GM06990 (cell line): ENCODE data around the gene OPRM1.

Experiments
- DNase-seq: peaks from one replicate; pipeline ENCODE4 v3.0.0-alpha.2; 2011; ENCODE audit not compliant: insufficient read length; ENCODE audit errors: extremely low read depth
- H3K27me3 ChIP-seq: replicated peaks from 2 replicates; pipeline ENCODE4 v1.6.0; 2011; ENCODE audit warnings: low read length; ENCODE audit not compliant: control insufficient read depth, insufficient read depth
- H3K36me3 ChIP-seq: 2 replicates; pipeline ENCODE4 v1.5.1; 2011; ENCODE audit warnings: low read length; ENCODE audit not compliant: control insufficient read depth, insufficient read depth
- H3K4me3 ChIP-seq: replicated peaks from 2 replicates; pipeline ENCODE4 v1.5.1; 2011; ENCODE audit warnings: low read depth, mild to moderate bottlenecking, control low read depth, low read length
- CTCF ChIP-seq: IDR thresholded peaks from 2 replicates; pipeline ENCODE4 v1.5.1; 2011; ENCODE audit warnings: low read length, control low read depth, mild to moderate bottlenecking, inconsistent platforms; ENCODE audit not compliant: insufficient read depth, poor library complexity, severe bottlenecking

Gene OPRM1

GRCh38 chr6:154039231-154039842 lies at the start of gene OPRM1:
Gene OPRM1, plus strand, starts transcription at chr6:154039240. Its CDS starts 305 bp downstream, at chr6:154039545.
- DNase-seq, result peak; percentile 17
- no peak within 1 kb of the TSS for H3K4me3 ChIP-seq

GRCh38 chr6:153989989-153990388 lies 49.1 kb upstream of the OPRM1 start:
- Histone ChIP-seq H3K27me3 (no peaks in the 10 kb centered on the region), H3K36me3 (no peaks in the 10 kb centered on the region), H3K4me3 (no peak overlapping the region)
- no peak for DNase-seq
- no peak for TF ChIP-seq CTCF

More at GRCh38 chr6:154039231-154039842, at the start of gene OPRM1:
- Histone ChIP-seq H3K36me3 (no peaks in the 10 kb centered on the region), H3K27me3 (no peaks in the 10 kb centered on the region)
- TF ChIP-seq CTCF, result no peak

GRCh38 chr6:153994004-153994403 lies 45.0 kb upstream of the OPRM1 start:
- DNase-seq, result no peak
- no peak for TF ChIP-seq CTCF
- Histone ChIP-seq H3K36me3 (no peaks in the 10 kb centered on the region), H3K27me3 (no peaks in the 10 kb centered on the region), H3K4me3 (no peak overlapping the region)

GRCh38 chr6:153994811-153995210 lies 44.2 kb upstream of the OPRM1 start:
- no peak for TF ChIP-seq CTCF
- Histone ChIP-seq H3K27me3 (no peaks in the 10 kb centered on the region), H3K4me3 (no peak overlapping the region), H3K36me3 (no peaks in the 10 kb centered on the region)
- DNase-seq, result no peak

- no peak for DNase-seq
- no peaks in the 10 kb centered on the region for H3K36me3 ChIP-seq
- H3K4me3 ChIP-seq, result no peak overlapping the region
- TF ChIP-seq CTCF, result no peak
- no peaks in the 10 kb centered on the region for H3K27me3 ChIP-seq
Measured at GRCh38 chr6:153997221-153997620, 41.8 kb upstream of the OPRM1 start.

- Histone ChIP-seq H3K36me3 (no peaks in the 10 kb centered on the region), H3K27me3 (no peaks in the 10 kb centered on the region), H3K4me3 (no peak overlapping the region)
- no peak for TF ChIP-seq CTCF
- no peak for DNase-seq
Measured at GRCh38 chr6:154001494-154002285, 37.4 kb upstream of the OPRM1 start.
